ENCODE measurements around the gene APMAP.
"Not testable (repeated sequence)": the region's sequence is repeated elsewhere in the genome, so short reads cannot be mapped to it uniquely, and the experiment has no call there.

APMAP gene

GRCh38 chr20:24951536-24952083 is 40.9 kb downstream of the APMAP start:
- no peak for DNase-seq (ENCODE audit: low spot score)

GRCh38 chr20:24950836-24951525 is 41.6 kb downstream of the APMAP start:
- DNase-seq (ENCODE audit: low spot score): peak; percentile 44

- no peak for DNase-seq (ENCODE audit: low spot score)
Observed at GRCh38 chr20:24950128-24950835, 42.3 kb downstream of the APMAP start.

- no peak for DNase-seq (ENCODE audit: low spot score)
Observed at GRCh38 chr20:24949756-24950127, 42.8 kb downstream of the APMAP start.

GRCh38 chr20:24948939-24949679 is 43.4 kb downstream of the APMAP start, which contains the start of gene CST7:
TSS of gene CST7 (plus strand) at chr20:24949269. CDS start at chr20:24949506, 237 bp downstream.
- no peak for DNase-seq (ENCODE audit: low spot score)

GRCh38 chr20:24948396-24948938 is 44.1 kb downstream of the APMAP start:
- not testable (repeated sequence) for DNase-seq (ENCODE audit: low spot score)

GRCh38 chr20:24946376-24946775 is 46.2 kb downstream of the APMAP start:
- not testable (repeated sequence) for DNase-seq (ENCODE audit: low spot score)

- DNase-seq (ENCODE audit: low spot score): no peak
Observed at GRCh38 chr20:24943731-24944130, 48.8 kb downstream of the APMAP start.

- DNase-seq (ENCODE audit: low spot score): no peak
Observed at GRCh38 chr20:24943196-24943595, 49.4 kb downstream of the APMAP start.

- DNase-seq (ENCODE audit: low spot score): no peak
Observed at GRCh38 chr20:24942679-24943078, 49.9 kb downstream of the APMAP start.

GRCh38 chr20:24939036-24939435 is 53.5 kb downstream of the APMAP start:
- DNase-seq (ENCODE audit: low spot score): no peak

GRCh38 chr20:24938498-24938897 is 54.1 kb downstream of the APMAP start:
- DNase-seq (ENCODE audit: low spot score): no peak

- DNase-seq (ENCODE audit: low spot score): no peak
Observed at GRCh38 chr20:24937579-24937978, 55.0 kb downstream of the APMAP start.

GRCh38 chr20:24936526-24937407 is 55.8 kb downstream of the APMAP start:
- DNase-seq (ENCODE audit: low spot score): no peak

GRCh38 chr20:24935766-24936525 is 56.6 kb downstream of the APMAP start:
- DNase-seq (ENCODE audit: low spot score): no peak

- DNase-seq (ENCODE audit: low spot score): no peak
Observed at GRCh38 chr20:24935140-24935539, 57.4 kb downstream of the APMAP start.

- no peak for DNase-seq (ENCODE audit: low spot score)
Observed at GRCh38 chr20:24934716-24935115, 57.8 kb downstream of the APMAP start.

GRCh38 chr20:24934101-24934661 is 58.4 kb downstream of the APMAP start:
- no peak for DNase-seq (ENCODE audit: low spot score)

GRCh38 chr20:24933266-24933908 is 59.2 kb downstream of the APMAP start:
- no peak for DNase-seq (ENCODE audit: low spot score)

GRCh38 chr20:24931893-24932292 is 60.7 kb downstream of the APMAP start:
- DNase-seq (ENCODE audit: low spot score): not testable (repeated sequence)

Data from AG20443 (cell line).